RKO (cell line): Measurements from ENCODE around the gene RAB7A.

Source experiments
- DNase-seq: peaks from one replicate; pipeline ENCODE4 v3.0.0-alpha.2; 2016; ENCODE audit warnings: low spot score

The RAB7A gene

GRCh38 chr3:128726023-128727016 is at the start of gene RAB7A:
TSS of gene RAB7A (plus strand) at chr3:128726183. CDS start at chr3:128795368, 69,185 bp downstream.
- peak; percentile 98 for DNase-seq

DNA sequence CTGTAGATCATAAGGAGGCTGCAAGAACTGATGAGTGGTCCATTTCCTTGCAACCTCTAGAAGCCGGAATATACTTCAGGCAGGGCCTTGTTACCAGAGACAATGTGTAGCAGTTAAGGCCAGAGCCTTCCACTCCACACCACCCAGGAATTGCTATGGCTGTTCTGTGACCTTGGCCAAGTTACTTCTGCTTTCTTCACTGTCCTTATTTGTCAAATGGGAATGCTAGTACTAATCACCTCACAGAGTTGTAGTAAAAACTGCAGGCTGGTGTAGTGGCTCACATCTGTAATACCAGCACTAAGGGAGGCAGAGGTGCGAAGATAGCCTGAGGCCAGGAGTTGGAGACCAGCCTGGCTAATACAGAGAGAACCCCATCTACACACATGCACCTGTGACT is 46.6 kb upstream of the RAB7A start:
- no peak for DNase-seq

GRCh38 chr3:128680603-128681368 is 45.2 kb upstream of the RAB7A start:
- DNase-seq, result peak; percentile 97

- DNase-seq, result peak; percentile 29
Measured at GRCh38 chr3:128681369-128681829, 44.6 kb upstream of the RAB7A start.

DNA sequence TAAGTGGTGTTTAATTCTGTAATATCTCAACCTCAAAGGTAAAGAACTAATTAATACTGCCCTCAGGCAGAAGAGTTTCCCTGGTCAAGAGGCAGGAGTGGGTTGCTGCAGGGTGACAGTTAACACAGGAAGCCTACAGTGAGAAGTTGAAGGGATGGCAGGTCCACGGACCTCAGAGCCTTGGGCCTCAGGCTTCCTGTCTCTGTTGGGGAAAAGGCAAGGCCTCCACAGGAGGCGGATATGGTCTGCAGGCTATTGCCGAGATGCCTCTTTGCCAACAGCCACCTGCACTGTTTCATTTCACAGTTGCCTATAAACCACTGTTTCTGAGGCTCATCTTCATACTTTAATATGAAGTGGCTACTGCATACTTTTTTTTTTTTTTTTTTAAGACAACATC is 42.0 kb upstream of the RAB7A start:
- no peak for DNase-seq

DNA sequence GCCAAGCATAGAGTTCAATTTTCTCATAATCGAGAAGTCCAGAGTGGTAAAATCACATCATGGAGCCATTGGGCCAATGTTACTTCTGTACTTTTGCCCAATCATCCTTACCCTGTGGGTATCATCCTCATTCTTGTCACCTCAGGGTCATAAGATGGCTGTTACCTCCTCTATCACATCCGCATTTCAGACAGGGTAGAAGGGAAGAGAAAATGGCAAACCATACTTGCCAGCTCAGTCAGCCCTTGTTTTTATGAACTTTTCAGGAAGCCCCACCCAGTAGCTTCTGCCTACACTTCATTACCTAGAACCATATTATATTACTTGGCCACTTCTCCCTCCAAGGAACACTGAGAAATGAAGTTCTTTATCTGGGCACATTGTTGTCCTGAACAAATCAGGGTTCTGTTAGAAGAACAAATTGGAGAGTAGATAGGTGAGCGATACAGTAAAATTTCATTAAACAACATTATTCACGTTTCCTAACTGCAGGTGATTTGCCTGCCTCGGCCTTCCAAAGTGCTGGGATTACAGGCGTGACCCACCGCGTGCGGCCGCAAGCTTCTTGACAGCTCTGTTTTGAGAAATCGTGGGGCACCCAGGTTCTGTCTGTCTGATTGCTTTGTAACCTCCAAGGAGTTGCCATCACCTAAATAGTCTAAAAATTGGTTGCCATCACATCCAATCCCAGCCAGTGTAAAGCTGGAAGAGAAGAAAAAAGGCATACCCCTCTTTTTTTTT is 40.8 kb upstream of the RAB7A start:
- no peak for DNase-seq

DNA sequence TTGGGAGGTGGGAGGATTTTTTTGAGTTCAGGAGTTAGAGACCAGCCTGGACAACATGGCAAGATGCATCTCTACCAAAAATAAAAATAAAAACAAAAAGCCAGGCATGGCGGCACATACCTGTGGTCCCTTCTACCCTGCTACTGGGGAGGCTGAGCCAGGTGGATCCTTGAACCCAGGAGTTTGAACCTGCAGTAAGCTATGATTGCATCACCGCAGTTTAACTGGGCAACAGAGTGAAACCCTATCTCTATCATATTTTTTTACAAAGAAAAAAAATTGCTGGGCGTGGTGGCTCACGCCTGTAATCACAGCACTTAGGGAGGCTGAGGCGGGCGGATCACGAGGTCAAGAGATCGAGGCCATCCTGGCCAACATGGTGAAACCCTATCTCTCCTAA is 39.5 kb upstream of the RAB7A start:
- no peak for DNase-seq

GRCh38 chr3:128689060-128689459 is 36.9 kb upstream of the RAB7A start:
- DNase-seq, result no peak

DNA sequence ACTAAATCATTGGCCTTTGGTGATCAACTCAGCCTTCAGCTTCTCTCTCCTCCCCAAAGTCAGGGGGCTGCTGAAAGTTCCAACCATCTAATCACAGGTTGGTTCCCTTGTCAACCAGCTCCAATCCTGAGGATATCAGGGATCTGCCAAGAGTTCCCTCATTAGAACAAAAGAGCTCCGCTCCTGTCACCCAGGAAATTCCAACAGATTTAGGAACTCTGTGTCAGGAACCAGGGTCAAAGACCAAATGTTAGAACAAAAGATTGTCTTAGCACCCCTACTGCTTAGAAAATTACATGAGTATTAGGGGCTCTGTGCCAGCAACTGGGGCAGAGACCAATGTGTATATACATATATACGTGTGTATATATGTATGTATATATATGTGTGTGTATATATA is 32.3 kb upstream of the RAB7A start:
- no peak for DNase-seq

DNA sequence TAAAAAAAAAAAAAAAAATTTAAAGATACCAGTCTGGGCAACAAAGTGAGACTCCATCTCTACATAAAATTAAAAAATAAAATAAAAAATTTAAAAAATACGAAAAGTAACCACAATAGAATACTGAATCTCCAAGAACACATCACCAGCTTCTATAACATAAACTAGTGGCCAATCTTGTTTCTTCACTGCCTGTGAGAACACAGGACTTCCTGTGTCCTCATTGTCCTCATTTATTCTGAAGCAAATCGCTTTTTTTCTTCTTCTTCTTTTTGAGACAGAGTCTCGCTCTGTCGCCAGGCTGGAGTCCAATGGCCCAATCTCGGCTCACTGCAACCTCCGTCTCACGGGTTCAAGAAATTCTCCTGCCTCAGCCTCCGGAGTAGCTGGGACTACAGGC is 28.6 kb upstream of the RAB7A start:
- no peak for DNase-seq

- DNase-seq, result no peak
Measured at GRCh38 chr3:128698211-128699047, 27.6 kb upstream of the RAB7A start.

DNA sequence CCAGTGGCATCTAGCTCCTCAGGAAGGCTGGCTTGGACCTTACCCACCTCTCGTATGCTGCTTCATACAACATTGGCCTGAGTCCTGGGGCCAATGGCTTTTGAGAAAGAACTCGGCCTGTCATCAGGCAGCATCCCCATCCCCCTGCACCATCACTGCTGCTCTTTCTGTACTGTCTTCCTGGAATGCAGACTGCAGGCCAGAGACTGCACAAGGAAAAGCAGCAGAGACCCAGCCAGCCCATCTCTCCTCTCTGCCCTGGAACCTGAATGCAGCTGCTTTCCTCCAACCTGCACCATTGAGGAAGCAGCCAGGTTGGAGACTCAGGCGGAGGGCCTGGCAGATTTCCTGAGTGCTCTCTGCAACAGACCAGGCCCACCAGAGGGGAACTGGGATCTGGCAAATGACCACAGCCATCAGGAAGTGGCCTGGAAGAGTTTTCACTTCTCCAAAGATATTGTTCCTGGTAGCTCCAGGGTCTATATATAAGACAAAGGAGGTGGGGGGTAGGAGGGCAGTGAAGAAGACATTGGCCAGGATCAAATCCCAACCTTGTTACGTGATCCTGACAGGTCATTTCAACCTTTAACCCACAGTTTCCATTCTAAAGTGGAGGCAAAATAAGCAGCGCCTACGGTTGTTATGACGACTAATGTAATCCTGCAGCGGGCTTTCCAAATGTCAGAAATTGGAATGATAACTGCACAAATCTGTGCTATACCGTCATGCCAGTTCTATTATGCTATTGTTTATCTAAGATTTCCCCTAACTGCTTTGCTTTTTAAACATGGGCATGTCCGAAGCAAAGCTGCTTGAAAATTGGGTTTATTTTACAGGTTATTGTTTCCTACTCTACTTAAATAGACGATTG is 24.4 kb upstream of the RAB7A start:
- DNase-seq, result no peak

DNA sequence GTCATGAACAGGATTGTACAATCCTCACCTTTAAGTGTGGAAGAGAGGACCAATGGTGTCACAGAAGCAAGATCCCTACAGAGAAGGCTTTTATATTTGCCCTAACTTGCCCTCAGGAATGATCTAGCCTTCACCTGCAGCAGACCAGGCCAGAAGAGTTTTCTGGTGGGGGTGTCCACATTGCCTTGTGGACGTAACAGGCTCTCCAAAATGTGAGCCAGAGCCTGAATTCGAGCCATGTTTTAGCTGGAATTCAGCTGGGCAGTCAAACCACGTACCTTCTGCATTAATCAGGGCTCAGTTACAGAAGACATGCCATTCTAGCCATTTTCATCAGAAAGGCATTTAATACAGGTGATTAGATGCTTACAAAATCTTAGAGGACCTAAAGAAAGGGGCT is 23.6 kb upstream of the RAB7A start:
- DNase-seq, result no peak

DNA sequence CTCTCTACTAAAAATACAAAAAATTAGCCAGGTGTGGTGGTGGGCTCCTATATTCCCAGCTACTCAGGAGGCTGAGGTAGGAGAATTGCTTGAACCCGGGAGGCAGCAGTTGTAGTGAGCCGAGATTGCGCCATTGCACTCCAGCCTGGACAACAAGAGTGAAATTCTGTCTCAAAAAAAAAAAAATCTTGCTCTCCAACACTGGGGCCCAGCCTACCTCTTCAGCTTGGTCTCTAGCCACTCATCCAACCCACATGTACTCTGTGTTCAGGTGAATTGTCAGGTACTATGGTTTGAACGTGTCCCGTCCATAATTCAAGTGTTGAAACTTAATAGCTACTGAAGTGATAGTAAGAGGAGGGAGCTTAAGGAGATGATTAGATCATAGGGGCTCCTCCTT is 22.4 kb upstream of the RAB7A start:
- no peak for DNase-seq

DNA sequence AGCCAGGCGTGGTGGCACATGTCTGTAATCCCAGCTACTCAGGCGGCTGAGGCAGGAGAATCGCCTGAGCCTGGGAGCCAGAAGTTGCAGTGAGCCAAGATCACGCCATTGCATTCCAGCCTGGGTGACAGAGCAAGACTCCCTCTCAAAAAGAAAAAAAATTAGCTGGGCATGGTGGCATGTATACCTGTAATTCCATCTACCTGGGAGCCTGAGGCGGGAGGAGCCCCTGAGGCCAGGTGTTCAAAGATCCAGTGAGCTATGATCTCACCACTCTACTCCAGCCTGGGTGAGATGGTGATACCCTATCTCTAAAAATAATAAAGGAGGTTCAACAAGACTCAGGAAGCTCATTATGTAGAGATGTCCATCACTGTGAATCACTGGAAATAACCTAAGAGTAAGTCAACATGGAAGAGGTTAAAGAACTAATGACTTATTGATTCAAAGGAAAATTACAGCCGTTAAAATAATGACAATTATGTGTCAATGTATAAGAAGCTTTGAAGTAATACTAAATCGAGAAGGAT is 19.8 kb upstream of the RAB7A start:
- no peak for DNase-seq

GRCh38 chr3:128707928-128708494 is 18.0 kb upstream of the RAB7A start:
- DNase-seq, result no peak

DNA sequence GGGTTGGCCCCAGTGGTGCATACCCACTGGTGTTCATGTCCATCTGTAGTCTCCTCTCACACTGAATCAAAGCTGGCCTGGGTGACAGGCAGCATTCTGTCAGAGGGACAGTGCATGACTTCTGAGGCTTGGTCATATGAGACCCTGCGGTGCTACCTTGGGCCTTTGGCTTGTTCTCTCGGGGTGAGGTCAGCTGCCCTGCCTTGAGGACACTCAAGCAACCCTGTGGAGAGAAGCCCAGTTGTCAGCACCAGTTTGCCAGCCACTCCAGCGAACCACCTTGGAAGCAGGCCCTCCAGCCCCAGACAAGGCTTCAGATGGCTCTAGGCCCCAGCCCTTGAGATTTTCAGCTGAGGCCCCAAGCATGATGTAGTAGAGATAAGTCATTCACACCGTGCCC is 16.9 kb upstream of the RAB7A start:
- no peak for DNase-seq

GRCh38 chr3:128709506-128710210 is 16.3 kb upstream of the RAB7A start:
- no peak for DNase-seq

DNA sequence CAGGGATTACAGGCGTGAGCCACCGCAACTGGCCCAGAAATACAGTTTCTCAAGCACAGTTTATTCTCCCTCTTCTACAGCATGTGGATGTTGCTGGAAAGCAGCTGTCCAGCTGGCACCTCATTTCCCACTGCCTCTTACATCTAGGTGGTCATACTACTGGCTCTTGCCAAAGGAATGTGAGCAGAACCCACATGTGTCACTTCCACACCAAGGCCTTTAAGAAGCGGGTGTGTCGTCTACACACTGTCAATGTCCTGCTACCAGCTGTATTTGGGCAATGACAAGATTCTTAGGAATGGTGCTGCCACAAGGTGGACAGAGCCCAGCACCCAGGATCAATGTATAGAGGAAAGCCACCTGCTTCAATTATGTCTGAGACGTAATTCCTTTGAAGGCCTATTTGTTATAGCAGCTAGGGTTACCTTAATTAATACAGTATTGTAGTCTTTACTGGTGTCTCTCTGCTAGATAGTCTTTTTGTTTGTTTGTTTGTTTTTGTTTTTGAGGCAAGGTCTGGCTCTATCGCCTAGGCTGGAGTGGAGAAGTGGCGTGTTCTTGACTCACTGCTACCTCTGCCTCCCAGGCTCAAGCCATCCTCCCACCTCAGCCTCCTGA is 15.1 kb upstream of the RAB7A start:
- DNase-seq, result no peak
